Skin of body (tissue), 2 donors: ENCODE data around the gene ATRNL1. TPM values are rescaled to one million over a fixed set of nuclear protein-coding genes. Genes with fewer than 3 reads are reported as not detected.

ENCODE experiments used
- DNase-seq: peaks from one replicate; lab custom pipeline; 2025; lab: John Stamatoyannopoulos, UW
- total RNA-seq: library from RNA; depleted of rRNA; stranded (reverse); fragments of >200 nt; gene quantifications from one replicate; pipeline ENCODE4 v1.2.3, GENCODE V29; 2014

The ATRNL1 gene
- 24.4 TPM for total RNA-seq

GRCh38 chr10:115093286-115093775, at the start of gene ATRNL1:
TSS of gene ATRNL1 (plus strand) at chr10:115093365. CDS start at chr10:115093751, 386 bp downstream.
- no peak for DNase-seq

- DNase-seq = no peak
These were observed 49.4 kb upstream of the ATRNL1 start for GRCh38 chr10:115043719-115044118.

- DNase-seq = no peak
These were observed 48.3 kb upstream of the ATRNL1 start for GRCh38 chr10:115044891-115045290.

DNA sequence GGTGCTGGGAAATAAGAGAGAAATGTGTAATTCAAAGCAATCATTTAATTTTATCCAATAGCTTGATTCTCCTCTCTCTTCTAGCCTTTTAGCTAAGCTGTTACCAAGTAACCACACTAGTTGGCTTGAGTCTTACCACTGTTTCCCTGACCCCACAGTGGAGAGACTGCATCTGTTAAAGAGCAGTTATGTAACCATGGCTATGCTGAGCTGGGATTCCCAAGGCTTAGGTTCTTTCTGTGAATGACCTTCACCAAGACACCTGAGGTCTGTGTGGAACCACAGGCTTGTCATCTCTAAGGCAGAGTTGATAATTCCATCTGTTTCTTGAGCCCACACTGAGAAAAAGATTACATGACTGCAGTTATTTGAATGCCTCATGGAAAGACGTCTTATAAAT, 47.7 kb upstream of the ATRNL1 start:
- DNase-seq = no peak

DNA sequence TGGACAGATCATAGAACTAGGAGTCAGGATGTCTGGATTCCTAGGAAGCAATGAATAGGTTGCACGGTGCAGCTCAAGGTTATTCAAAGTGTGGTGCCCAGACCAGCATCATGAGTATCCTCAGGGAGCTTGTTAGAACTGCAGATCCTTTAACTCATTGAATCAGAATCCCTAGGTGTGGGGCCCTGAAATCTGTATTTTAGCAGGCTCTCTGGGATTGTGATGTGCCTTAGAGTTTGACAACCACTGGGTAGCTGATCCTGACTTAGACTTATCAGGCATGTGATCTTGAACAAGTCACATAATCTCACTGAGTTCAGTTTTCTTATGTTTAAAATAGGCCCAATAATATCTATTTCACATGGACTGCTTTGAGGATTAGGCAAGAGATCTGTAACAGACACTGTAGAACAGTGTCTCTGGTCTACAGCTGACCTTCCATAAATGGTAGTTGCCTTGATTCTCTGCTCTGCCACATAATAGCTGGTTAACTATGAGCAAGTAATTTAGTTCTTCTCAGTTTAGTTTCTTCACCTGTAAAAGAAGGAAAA, 46.4 kb upstream of the ATRNL1 start:
- DNase-seq = no peak

- no peak for DNase-seq
These were observed 45.5 kb upstream of the ATRNL1 start for GRCh38 chr10:115047705-115048104.

GRCh38 chr10:115049318-115049717, 43.8 kb upstream of the ATRNL1 start:
- DNase-seq = no peak

- no peak for DNase-seq
These were observed 43.2 kb upstream of the ATRNL1 start for GRCh38 chr10:115049960-115050359.

GRCh38 chr10:115050375-115051010, 42.7 kb upstream of the ATRNL1 start:
- DNase-seq = no peak

- DNase-seq = no peak
These were observed 41.9 kb upstream of the ATRNL1 start for GRCh38 chr10:115051216-115051615.

- no peak for DNase-seq
These were observed 40.9 kb upstream of the ATRNL1 start for GRCh38 chr10:115052226-115052625.

DNA sequence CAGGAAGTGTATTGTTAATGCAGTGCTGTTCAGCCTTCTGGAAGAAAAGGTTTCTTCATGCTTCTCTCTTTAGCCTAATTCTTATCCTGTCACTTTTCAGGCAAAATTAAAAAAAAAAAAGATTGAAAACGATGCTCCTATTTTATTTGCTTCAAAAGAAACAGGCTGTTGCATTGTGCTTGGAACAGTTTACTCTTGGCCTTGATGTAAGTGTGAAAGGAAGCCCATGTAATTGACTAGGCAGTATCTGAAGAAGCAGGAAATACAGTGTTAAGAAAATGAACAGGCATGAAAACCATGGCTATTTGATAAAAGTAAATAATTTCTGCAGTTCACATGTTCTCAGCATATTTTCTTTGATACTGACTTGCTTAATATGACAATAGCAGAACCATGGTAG, 40.4 kb upstream of the ATRNL1 start:
- no peak for DNase-seq

DNA sequence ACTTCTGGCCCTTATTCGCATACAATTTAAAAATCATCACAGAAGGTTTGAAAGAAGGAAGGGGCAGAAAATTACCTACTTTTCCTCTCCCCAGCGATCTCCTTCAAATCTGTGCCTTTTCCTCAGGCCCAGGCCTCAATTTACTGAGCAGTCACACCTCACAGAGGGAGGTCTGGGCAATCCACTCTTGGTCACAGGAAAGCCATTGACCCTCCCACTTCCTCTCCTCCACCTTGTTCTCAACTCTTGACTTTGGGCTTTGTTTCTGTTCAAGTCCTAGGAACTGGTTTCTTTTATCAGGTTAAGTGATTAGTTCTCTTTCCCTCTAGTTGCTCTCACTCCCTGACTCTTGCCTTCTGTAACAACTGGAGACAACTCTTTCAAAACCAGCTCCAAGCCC, 37.0 kb upstream of the ATRNL1 start:
- no peak for DNase-seq

GRCh38 chr10:115059301-115059898, 33.8 kb upstream of the ATRNL1 start:
- DNase-seq = no peak

GRCh38 chr10:115063701-115064658, 29.2 kb upstream of the ATRNL1 start:
- DNase-seq = peak; percentile 12

- no peak for DNase-seq
These were observed 27.4 kb upstream of the ATRNL1 start for GRCh38 chr10:115065801-115066200.

- no peak for DNase-seq
These were observed 26.6 kb upstream of the ATRNL1 start for GRCh38 chr10:115066528-115066927.

DNA sequence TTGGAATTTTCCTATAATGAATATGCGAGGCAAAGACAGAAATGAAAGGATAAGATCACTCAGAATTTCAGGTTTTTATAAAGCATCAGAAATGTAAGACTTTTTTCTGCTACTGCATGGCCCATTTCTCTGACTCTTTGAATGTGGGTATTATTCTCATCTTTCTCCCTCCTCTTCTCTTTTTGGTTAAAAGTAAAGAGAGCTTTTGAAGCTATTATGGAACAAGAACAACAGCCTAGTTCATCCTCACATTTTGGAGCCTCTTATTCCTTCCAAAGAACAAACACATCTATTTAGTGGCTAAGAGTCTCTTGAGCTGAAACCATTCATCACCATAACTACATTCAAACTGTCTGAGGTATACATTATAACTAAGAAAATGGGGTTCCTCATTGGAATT, 19.4 kb upstream of the ATRNL1 start:
- no peak for DNase-seq

DNA sequence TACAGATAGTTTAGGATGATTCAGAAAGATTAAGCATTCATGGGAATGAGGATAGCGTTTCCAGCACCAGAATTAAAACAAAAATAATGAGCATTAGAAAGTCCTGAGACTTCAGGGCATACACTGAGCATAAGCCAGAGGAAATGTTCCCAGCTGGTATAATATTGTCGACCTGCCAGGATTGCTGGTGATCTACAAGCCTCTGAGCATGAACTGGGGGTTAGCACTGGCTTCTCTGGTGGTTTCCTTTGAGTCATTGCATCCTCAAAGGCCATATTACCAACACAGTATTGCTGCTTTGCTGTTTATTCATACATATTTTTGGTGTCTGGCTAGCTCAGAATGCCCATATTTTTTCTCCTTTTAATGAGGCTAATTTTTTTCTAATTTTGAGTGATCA, 10.7 kb upstream of the ATRNL1 start:
- DNase-seq = no peak

- DNase-seq = peak; percentile 74
These were observed 8.8 kb upstream of the ATRNL1 start for GRCh38 chr10:115084277-115084850.

DNA sequence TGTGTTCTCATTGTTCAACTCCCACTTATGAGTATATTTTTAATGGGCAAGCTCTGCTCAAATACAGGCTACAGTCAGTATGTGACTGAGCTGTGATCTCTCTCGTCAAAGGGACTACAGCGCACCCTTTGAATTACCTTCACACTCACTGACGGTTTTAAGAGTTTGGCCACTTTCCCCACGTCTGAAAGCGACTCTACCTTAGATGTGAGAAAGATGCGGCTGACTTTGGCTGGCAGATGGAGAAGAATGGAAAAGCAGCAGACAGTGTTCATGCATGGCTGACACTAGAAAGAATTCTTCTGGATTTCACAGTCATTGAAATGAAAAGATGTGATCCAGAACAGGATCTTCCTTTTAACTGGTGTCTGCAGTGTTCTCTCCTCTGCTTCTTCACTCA, 2.0 kb upstream of the ATRNL1 start:
- DNase-seq = no peak

DNA sequence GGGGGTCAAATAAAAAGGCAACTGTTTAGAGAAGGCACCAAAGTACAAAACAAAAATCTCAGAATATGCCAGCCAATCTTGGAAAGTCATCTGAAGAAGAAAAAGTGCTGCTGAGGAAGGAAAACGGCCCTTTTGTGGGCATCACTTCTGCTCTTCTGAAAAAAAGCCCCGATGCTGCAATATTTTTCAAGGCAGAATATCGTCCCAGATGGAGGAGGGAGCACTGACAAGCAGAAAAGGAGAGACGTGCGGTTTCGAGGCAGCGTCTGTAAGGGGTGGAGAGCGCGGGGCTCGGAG, 959 bp upstream of the ATRNL1 start:
- peak; percentile 72 for DNase-seq
